RCC 7860 (cell line): ENCODE measurements around the gene HYAL4.
"Not testable (repeated sequence)": the region's sequence is repeated elsewhere in the genome, so short reads cannot be mapped to it uniquely, and the experiment has no call there.

Experiments used
- DNase-seq: peaks from one replicate; pipeline ENCODE4 v3.0.0-alpha.2; 2015; ENCODE audit warnings: low spot score
- FAIRE-seq: peaks from 2 replicates; lab custom pipeline; 2012; peaks lifted over from hg19 to GRCh38; lab: Jason Lieb, UNC

HYAL4 gene

GRCh38 chr7:123846217-123846891 is 1.4 kb downstream of the HYAL4 start:
- FAIRE-seq (no peak), DNase-seq (no peak)

- FAIRE-seq (no peak), DNase-seq (no peak)
These were observed 2.9 kb downstream of the HYAL4 start for GRCh38 chr7:123847868-123848267.

GRCh38 chr7:123849855-123850254 is 4.9 kb downstream of the HYAL4 start:
- no peak for FAIRE-seq
- DNase-seq: no peak

- not testable (repeated sequence) for FAIRE-seq, DNase-seq
These were observed 6.4 kb downstream of the HYAL4 start for GRCh38 chr7:123851404-123851803.

- not testable (repeated sequence) for FAIRE-seq, DNase-seq
These were observed 9.3 kb downstream of the HYAL4 start for GRCh38 chr7:123854291-123854690.

GRCh38 chr7:123856428-123856827 is 11.5 kb downstream of the HYAL4 start:
- DNase-seq, FAIRE-seq: not testable (repeated sequence)

- no peak for FAIRE-seq
- no peak for DNase-seq
These were observed 15.9 kb downstream of the HYAL4 start for GRCh38 chr7:123860848-123861247.

GRCh38 chr7:123862775-123863174 is 17.8 kb downstream of the HYAL4 start:
- DNase-seq (no peak), FAIRE-seq (no peak)

GRCh38 chr7:123863461-123863860 is 18.5 kb downstream of the HYAL4 start:
- no peak for FAIRE-seq
- no peak for DNase-seq

GRCh38 chr7:123864012-123864411 is 19.0 kb downstream of the HYAL4 start:
- no peak for FAIRE-seq

GRCh38 chr7:123864436-123864835 is 19.5 kb downstream of the HYAL4 start:
- DNase-seq (no peak), FAIRE-seq (no peak)

More at GRCh38 chr7:123864012-123864411, 19.0 kb downstream of the HYAL4 start:
- DNase-seq: no peak

GRCh38 chr7:123864966-123865365 is 20.0 kb downstream of the HYAL4 start:
- FAIRE-seq: no peak
- no peak for DNase-seq

- FAIRE-seq (peak; percentile 78), DNase-seq (peak; percentile 47)
These were observed 20.6 kb downstream of the HYAL4 start for GRCh38 chr7:123865517-123866117.

GRCh38 chr7:123867225-123867624 is 22.3 kb downstream of the HYAL4 start:
- FAIRE-seq: no peak

GRCh38 chr7:123871998-123872867 is 27.3 kb downstream of the HYAL4 start:
- DNase-seq: no peak
- FAIRE-seq: no peak

More at GRCh38 chr7:123867225-123867624, 22.3 kb downstream of the HYAL4 start:
- no peak for DNase-seq

- FAIRE-seq: no peak
- DNase-seq: no peak
These were observed 27.9 kb downstream of the HYAL4 start for GRCh38 chr7:123872908-123873307.

- no peak for DNase-seq
- FAIRE-seq: no peak
These were observed 31.7 kb downstream of the HYAL4 start for GRCh38 chr7:123876557-123877256.

GRCh38 chr7:123879628-123880027 is 34.7 kb downstream of the HYAL4 start:
- FAIRE-seq: no peak
- DNase-seq: no peak

- no peak for DNase-seq
- FAIRE-seq: no peak
These were observed 36.3 kb downstream of the HYAL4 start for GRCh38 chr7:123881300-123881699.

GRCh38 chr7:123883154-123883553 is 38.2 kb downstream of the HYAL4 start:
- FAIRE-seq (no peak), DNase-seq (no peak)

- DNase-seq (no peak), FAIRE-seq (no peak)
These were observed 43.2 kb downstream of the HYAL4 start for GRCh38 chr7:123888192-123888591.
